Neural progenitor cell (in vitro differentiated cells): ENCODE results near the gene ANO8. TPM values are rescaled to one million over a fixed set of nuclear protein-coding genes. Genes with fewer than 3 reads are reported as not detected.

Experiments used
- DNase-seq: peaks from one replicate; pipeline ENCODE4 v3.0.0-alpha.2; 2016; ENCODE audit warnings: low spot score
- H2AFZ ChIP-seq: fragments of 200-600 bp; sonication (generic); replicated peaks from 2 replicates; pipeline ENCODE4 v1.6.1; 2016; ENCODE audit warnings: antibody characterized with exemption
- H3F3A ChIP-seq: fragments of 200-600 bp; sonication (generic); 2 replicates; pipeline ENCODE4 v1.6.1; 2016; ENCODE audit warnings: antibody characterized with exemption, low read depth
- H3K27ac ChIP-seq: fragments of 200-600 bp; sonication (generic); 2 replicates; pipeline ENCODE4 v1.5.1; 2016; ENCODE audit warnings: mild to moderate bottlenecking
- H3K27me3 ChIP-seq: fragments of 200-600 bp; sonication (generic); 2 replicates; pipeline ENCODE4 v1.6.1; 2016; ENCODE audit warnings: mild to moderate bottlenecking, moderate library complexity
- H3K36me3 ChIP-seq: fragments of 200-600 bp; sonication (generic); 2 replicates; pipeline ENCODE4 v1.5.1; 2016
- H3K4me1 ChIP-seq: fragments of 200-600 bp; sonication (generic); 2 replicates; pipeline ENCODE4 v1.6.1; 2016; ENCODE audit warnings: mixed run types
- H3K4me2 ChIP-seq: fragments of 200-600 bp; sonication (generic); 2 replicates; pipeline ENCODE4 v1.6.1; 2016
- H3K4me3 ChIP-seq: fragments of 200-600 bp; sonication (generic); 2 replicates; pipeline ENCODE4 v1.5.1; 2016
- H3K79me2 ChIP-seq: fragments of 200-600 bp; sonication (generic); 2 replicates; pipeline ENCODE4 v1.6.1; 2016; ENCODE audit warnings: low read depth
- H3K9ac ChIP-seq: fragments of 200-600 bp; sonication (generic); 2 replicates; pipeline ENCODE4 v1.6.1; 2016
- H3K9me3 ChIP-seq: fragments of 200-600 bp; sonication (generic); 2 replicates; pipeline ENCODE4 v1.5.1; 2016; ENCODE audit warnings: low read depth
- H4K20me1 ChIP-seq: fragments of 200-600 bp; sonication (generic); 2 replicates; pipeline ENCODE4 v1.6.1; 2016; ENCODE audit warnings: low read depth
- H3K27ac Mint-ChIP-seq: 3 replicates; pipeline ENCODE4 v1.8.0; 2021; ENCODE audit warnings: mixed read lengths
- H3K27me3 Mint-ChIP-seq: 2 replicates; pipeline ENCODE4 v1.8.0; 2022; ENCODE audit warnings: low read depth, mild to moderate bottlenecking, inconsistent platforms, moderate library complexity, mixed read lengths; ENCODE audit not compliant: insufficient read depth
- H3K36me3 Mint-ChIP-seq: 3 replicates; pipeline ENCODE4 v1.8.0; 2021; ENCODE audit warnings: mixed read lengths
- H3K4me1 Mint-ChIP-seq: 3 replicates; pipeline ENCODE4 v1.8.0; 2021; ENCODE audit warnings: mixed read lengths
- H3K4me3 Mint-ChIP-seq: 3 replicates; pipeline ENCODE4 v1.8.0; 2021; ENCODE audit warnings: mild to moderate bottlenecking, moderate library complexity, mixed read lengths
- H3K9me3 Mint-ChIP-seq: 3 replicates; pipeline ENCODE4 v1.8.0; 2020; ENCODE audit warnings: mixed read lengths
- EZH2 ChIP-seq: fragments of 200-600 bp; sonication (generic); IDR thresholded peaks from 2 replicates; pipeline ENCODE4 v1.6.1; 2017; ENCODE audit warnings: antibody characterized with exemption, mild to moderate bottlenecking, moderate library complexity
- EZH2phosphoT487 ChIP-seq: fragments of 200-600 bp; sonication (generic); IDR thresholded peaks from 2 replicates; pipeline ENCODE4 v1.6.1; 2017; ENCODE audit warnings: antibody characterized with exemption
- total RNA-seq: library from RNA; depleted of rRNA; stranded (reverse); fragments of >200 nt; gene quantifications from 2 replicates; pipeline ENCODE4 v1.2.3, GENCODE V29; 2015; ENCODE audit warnings: low replicate concordance
- TF ChIP-seq, protein P1 (sequence below): fragments of 200-600 bp; sonication (generic); IDR thresholded peaks from 2 replicates; pipeline ENCODE4 v1.5.1; 2017; ENCODE audit warnings: antibody characterized with exemption, mild to moderate bottlenecking

ANO8 gene
- total RNA-seq, 1 donor from 2014 or later, result 11.4 TPM

DNA sequence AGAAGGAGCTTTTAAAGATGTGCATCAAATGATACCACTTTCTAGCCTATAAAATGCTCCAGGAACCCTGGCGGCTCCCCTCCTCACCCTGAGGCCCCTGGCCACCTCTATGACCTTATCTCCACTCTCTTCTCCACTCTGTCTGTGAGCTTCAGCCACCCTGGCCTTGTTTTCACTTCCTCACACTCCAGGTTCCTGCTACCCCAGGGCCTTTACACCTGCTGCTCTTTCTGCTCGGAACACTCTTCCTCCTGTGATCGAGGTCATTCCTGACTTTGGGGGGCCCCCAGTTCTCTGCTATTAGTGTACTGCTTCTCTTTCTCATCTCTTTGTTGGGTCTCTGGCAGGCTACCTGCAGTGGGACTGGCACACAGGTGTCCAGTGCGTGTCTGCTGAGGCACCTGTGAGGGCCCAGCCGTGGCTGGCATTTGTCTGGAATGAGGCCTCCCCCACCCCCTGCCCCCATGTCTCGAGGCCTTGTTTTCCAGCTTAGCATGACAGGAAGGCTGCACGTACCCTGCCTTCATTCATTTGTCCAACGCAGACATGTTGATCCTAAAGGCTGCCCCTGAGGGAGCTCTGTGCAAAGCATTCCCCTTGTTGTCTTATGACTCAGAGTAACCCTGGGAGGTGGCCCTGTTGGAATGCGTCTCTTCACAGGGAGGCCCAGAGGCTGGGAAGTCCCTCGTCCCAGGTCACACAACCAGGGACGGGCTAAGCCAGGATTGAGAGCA lies 23.0 kb downstream of the ANO8 start:
- Histone ChIP-seq H2AFZ (no peak overlapping the region), H4K20me1 (peaks cover 21% of the 10 kb centered on the region), H3K27me3 (no peaks in the 10 kb centered on the region), H3K4me1 (peaks cover 7% of the 10 kb centered on the region), H3K79me2 (peaks cover 44% of the 10 kb centered on the region), H3K4me2 (no peak overlapping the region), H3F3A (peaks cover 23% of the 10 kb centered on the region), H3K9ac (no peak overlapping the region), H3K27ac (no peak overlapping the region), H3K36me3 (no peaks in the 10 kb centered on the region), H3K9me3 (no peaks in the 10 kb centered on the region), H3K4me3 (no peak overlapping the region)
- peak overlapping the region; percentile 96 for H3K4me3 Mint-ChIP-seq
- TF ChIP-seq, protein P1, sequence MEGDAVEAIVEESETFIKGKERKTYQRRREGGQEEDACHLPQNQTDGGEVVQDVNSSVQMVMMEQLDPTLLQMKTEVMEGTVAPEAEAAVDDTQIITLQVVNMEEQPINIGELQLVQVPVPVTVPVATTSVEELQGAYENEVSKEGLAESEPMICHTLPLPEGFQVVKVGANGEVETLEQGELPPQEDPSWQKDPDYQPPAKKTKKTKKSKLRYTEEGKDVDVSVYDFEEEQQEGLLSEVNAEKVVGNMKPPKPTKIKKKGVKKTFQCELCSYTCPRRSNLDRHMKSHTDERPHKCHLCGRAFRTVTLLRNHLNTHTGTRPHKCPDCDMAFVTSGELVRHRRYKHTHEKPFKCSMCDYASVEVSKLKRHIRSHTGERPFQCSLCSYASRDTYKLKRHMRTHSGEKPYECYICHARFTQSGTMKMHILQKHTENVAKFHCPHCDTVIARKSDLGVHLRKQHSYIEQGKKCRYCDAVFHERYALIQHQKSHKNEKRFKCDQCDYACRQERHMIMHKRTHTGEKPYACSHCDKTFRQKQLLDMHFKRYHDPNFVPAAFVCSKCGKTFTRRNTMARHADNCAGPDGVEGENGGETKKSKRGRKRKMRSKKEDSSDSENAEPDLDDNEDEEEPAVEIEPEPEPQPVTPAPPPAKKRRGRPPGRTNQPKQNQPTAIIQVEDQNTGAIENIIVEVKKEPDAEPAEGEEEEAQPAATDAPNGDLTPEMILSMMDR, result no peak
- no peak for TF ChIP-seq EZH2
- TF ChIP-seq EZH2phosphoT487, result no peak
- H3K27ac Mint-ChIP-seq, result no peak overlapping the region
- DNase-seq, result no peak
- H3K9me3 Mint-ChIP-seq, result no peaks in the 10 kb centered on the region
- H3K4me1 Mint-ChIP-seq, result peaks cover 21% of the 10 kb centered on the region
- H3K27me3 Mint-ChIP-seq, result peaks cover 4% of the 10 kb centered on the region
- peaks cover 9% of the 10 kb centered on the region for H3K36me3 Mint-ChIP-seq

DNA sequence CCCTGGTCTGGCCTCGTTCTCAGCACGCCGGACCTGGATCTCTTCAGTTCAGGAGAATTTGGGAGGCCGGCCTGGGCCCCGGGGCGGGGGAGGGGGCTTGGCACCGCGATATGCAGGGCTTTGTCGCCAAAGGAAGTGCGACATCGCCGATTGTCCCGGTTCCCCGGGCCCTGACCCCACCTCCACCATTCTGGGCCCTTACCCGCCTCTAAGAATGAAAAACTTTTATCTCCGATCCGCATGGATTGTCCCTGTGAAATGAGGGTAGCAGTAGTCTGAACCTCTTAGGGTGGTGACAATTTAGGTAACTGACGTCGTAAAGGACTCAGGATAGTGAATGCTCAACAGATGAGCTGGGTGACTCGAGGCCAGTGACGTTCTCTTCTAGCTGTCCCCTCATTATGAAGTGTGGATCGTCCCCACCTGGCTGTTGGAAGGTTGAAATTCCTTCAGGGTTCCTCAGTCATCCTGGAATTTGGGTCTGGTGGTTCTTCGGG lies 24.6 kb downstream of the ANO8 start:
- H3K4me1 Mint-ChIP-seq, result peaks cover 26% of the 10 kb centered on the region
- peak overlapping the region; percentile 96 for H3K4me3 Mint-ChIP-seq
- peak overlapping the region; percentile 54 for H3K9ac ChIP-seq
- H3K4me3 ChIP-seq, result peak overlapping the region; percentile 93
- DNase-seq, result no peak
- peaks cover 7% of the 10 kb centered on the region for H3K4me1 ChIP-seq
- H3K27ac ChIP-seq, result no peak overlapping the region
- peaks cover 46% of the 10 kb centered on the region for H3K79me2 ChIP-seq
- peaks cover 37% of the 10 kb centered on the region for H3F3A ChIP-seq
- H3K27me3 ChIP-seq, result no peaks in the 10 kb centered on the region
- H3K27ac Mint-ChIP-seq, result no peak overlapping the region
- no peaks in the 10 kb centered on the region for H3K9me3 ChIP-seq
- no peaks in the 10 kb centered on the region for H3K9me3 Mint-ChIP-seq
- peaks cover 21% of the 10 kb centered on the region for H4K20me1 ChIP-seq
- H3K36me3 Mint-ChIP-seq, result no peaks in the 10 kb centered on the region
- TF ChIP-seq EZH2, result no peak
- TF ChIP-seq, protein P1, result no peak
- no peak for TF ChIP-seq EZH2phosphoT487
- H2AFZ ChIP-seq, result no peak overlapping the region
- peaks cover 7% of the 10 kb centered on the region for H3K27me3 Mint-ChIP-seq
- H3K36me3 ChIP-seq, result no peaks in the 10 kb centered on the region
- H3K4me2 ChIP-seq, result peak overlapping the region; percentile 78

DNA sequence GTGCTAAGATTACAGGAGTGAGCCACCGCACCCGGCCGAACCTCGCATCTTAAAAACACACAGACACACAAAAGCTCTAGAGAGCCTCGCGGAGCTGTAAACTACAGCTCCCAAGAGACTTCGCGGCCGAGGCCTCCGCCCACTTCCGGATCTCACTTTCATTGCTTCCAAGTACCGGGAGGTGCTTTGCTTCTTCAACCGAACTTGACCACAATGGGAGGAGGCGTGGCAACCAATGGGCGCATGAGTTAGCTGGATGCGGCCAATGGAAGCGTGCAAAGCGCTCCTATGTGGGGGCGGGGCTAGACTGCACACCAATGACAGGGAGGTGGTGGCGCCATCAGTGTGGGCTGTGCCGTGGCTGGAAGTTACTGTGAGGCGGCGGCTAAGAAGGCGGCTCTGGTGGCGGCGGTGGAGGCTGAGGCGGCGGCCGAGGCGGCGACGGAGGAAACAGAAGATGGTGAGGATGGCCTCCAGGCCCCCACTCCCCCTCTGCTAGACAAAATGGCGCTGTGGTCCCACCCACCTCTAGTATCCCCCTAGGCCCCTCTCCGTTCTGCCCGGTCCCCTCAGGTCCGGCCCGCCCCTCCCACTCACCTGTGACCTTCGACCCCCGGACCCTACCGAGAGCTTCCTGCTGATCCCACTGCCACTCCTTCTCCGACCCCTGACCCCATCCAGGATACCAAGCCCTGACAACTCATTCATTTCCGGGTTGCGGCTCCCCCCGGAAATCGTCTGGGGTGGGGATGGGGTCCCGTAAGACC lies 25.3 kb downstream of the ANO8 start, which contains the start of gene DDA1:
DDA1 (plus strand) TSS at position 366 of the 767 bp plus-strand sequence; CDS start at position 458, 92 bp downstream.
- Histone ChIP-seq H3K27me3 (no peaks in the 10 kb centered on the region), H4K20me1 (peaks cover 21% of the 10 kb centered on the region), H3K36me3 (no peaks in the 10 kb centered on the region), H3K9ac (peak within 1 kb of the TSS; percentile 54), H3K4me2 (peak within 1 kb of the TSS; percentile 78), H3K79me2 (peaks cover 46% of the 10 kb centered on the region), H3F3A (peaks cover 43% of the 10 kb centered on the region), H3K4me1 (peaks cover 7% of the 10 kb centered on the region), H3K9me3 (no peaks in the 10 kb centered on the region), H2AFZ (peak within 1 kb of the TSS; percentile 74), H3K4me3 (peak within 1 kb of the TSS; percentile 93), H3K27ac (no peak within 1 kb of the TSS)
- H3K4me1 Mint-ChIP-seq, result peaks cover 32% of the 10 kb centered on the region
- H3K4me3 Mint-ChIP-seq, result peak within 1 kb of the TSS; percentile 96
- TF ChIP-seq EZH2phosphoT487 (no peak), EZH2 (no peak)
- TF ChIP-seq, protein P1, result no peak
- no peaks in the 10 kb centered on the region for H3K36me3 Mint-ChIP-seq
- DNase-seq, result peak; percentile 100
- peak within 1 kb of the TSS; percentile 79 for H3K27ac Mint-ChIP-seq
- no peaks in the 10 kb centered on the region for H3K9me3 Mint-ChIP-seq
- H3K27me3 Mint-ChIP-seq, result peaks cover 9% of the 10 kb centered on the region
